Activated naive CD4-positive, alpha-beta T cell treated with anti-CD3 and anti-CD28 coated beads, Interleukin-2, amount 10 ng/mL, durations not matched to agents 7 days and 5 days (primary cell): ENCODE results near the gene TCF4.

Experiments
- CTCF ChIA-PET: fragments of 350-600 bp; sonication (Branson Sonifier 250); formaldehyde crosslinking; loops from one replicate; lab custom pipeline; 2021; ENCODE audit warnings: antibody characterized with exemption; lab: Charles Lee
- DNase-seq: peaks from one replicate; pipeline ENCODE4 v3.0.0-alpha.2; 2020
- H3K27ac Mint-ChIP-seq: one replicate; pipeline ENCODE4 v1.8.0; 2021; ENCODE audit warnings: mild to moderate bottlenecking, moderate library complexity, mixed read lengths
- H3K27me3 Mint-ChIP-seq: one replicate; pipeline ENCODE4 v1.8.0; 2021; ENCODE audit warnings: mild to moderate bottlenecking, mixed read lengths
- H3K36me3 Mint-ChIP-seq: one replicate; pipeline ENCODE4 v1.8.0; 2021; ENCODE audit warnings: mixed read lengths
- H3K4me1 Mint-ChIP-seq: one replicate; pipeline ENCODE4 v1.8.0; 2021; ENCODE audit warnings: mixed read lengths
- H3K4me3 Mint-ChIP-seq: one replicate; pipeline ENCODE4 v1.8.0; 2021; ENCODE audit warnings: mild to moderate bottlenecking, moderate library complexity, mixed read lengths
- H3K9me3 Mint-ChIP-seq: one replicate; pipeline ENCODE4 v1.8.0; 2021; ENCODE audit warnings: mixed read lengths

The TCF4 gene

GRCh38 chr18:55247032-55247431, 341.0 kb downstream of the TCF4 start:
- no peak overlapping the region for H3K4me3 Mint-ChIP-seq
- H3K4me1 Mint-ChIP-seq: no peaks in the 10 kb centered on the region
- H3K27ac Mint-ChIP-seq: no peak overlapping the region
- no peaks in the 10 kb centered on the region for H3K9me3 Mint-ChIP-seq
- H3K36me3 Mint-ChIP-seq: no peaks in the 10 kb centered on the region
- CTCF ChIA-PET: no interaction called here
- H3K27me3 Mint-ChIP-seq: no peaks in the 10 kb centered on the region
- DNase-seq: no peak

- no peaks in the 10 kb centered on the region for H3K36me3 Mint-ChIP-seq
- no peaks in the 10 kb centered on the region for H3K4me1 Mint-ChIP-seq
- no peak for DNase-seq
- CTCF ChIA-PET: no interaction called here
- no peak overlapping the region for H3K4me3 Mint-ChIP-seq
- H3K27me3 Mint-ChIP-seq: no peaks in the 10 kb centered on the region
- H3K9me3 Mint-ChIP-seq: no peaks in the 10 kb centered on the region
- no peak overlapping the region for H3K27ac Mint-ChIP-seq
Measured at GRCh38 chr18:55246278-55246677, 341.7 kb downstream of the TCF4 start.

DNA sequence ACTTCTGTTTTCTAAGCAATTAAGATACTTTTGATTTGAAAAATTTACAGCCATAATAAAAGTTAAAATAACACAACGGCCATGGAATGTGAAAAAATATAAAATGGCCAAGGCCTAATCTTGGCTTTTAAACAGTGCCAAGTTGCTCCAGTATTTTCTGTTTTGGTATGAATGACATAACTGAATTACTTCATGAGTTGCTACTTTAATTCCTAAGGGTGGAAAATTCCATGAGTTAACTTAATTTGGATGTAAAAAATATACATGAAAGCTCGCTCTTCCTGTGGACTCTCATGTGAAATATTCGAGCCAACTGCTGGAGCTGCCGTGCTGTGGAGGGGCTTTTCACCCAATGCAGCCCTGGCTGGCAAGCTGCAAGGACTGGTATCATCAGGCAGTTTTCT, 342.8 kb downstream of the TCF4 start:
- no peak for DNase-seq
- CTCF ChIA-PET: interaction anchor here (0.9 kb wide), 1 partner anchor 12 kb away, joined by 3 read pairs; no protein-coding TSS in a partner anchor
- Mint-ChIP-seq H3K9me3 (no peaks in the 10 kb centered on the region), H3K27me3 (no peaks in the 10 kb centered on the region), H3K27ac (no peak overlapping the region), H3K36me3 (no peaks in the 10 kb centered on the region), H3K4me1 (no peaks in the 10 kb centered on the region), H3K4me3 (no peak overlapping the region)

GRCh38 chr18:55244546-55244945, 343.4 kb downstream of the TCF4 start:
- CTCF ChIA-PET: interaction anchor here (0.9 kb wide), 1 partner anchor 12 kb away, joined by 3 read pairs; no protein-coding TSS in a partner anchor
- Mint-ChIP-seq H3K36me3 (no peaks in the 10 kb centered on the region), H3K9me3 (no peaks in the 10 kb centered on the region), H3K4me1 (no peaks in the 10 kb centered on the region), H3K27me3 (no peaks in the 10 kb centered on the region), H3K4me3 (no peak overlapping the region), H3K27ac (no peak overlapping the region)
- DNase-seq: no peak

- Mint-ChIP-seq H3K4me1 (no peaks in the 10 kb centered on the region), H3K4me3 (no peak overlapping the region), H3K27me3 (no peaks in the 10 kb centered on the region), H3K36me3 (no peaks in the 10 kb centered on the region), H3K9me3 (no peaks in the 10 kb centered on the region), H3K27ac (no peak overlapping the region)
- DNase-seq: no peak
- CTCF ChIA-PET: no interaction called here
Measured at GRCh38 chr18:55243857-55244256, 344.1 kb downstream of the TCF4 start.

- no peaks in the 10 kb centered on the region for H3K9me3 Mint-ChIP-seq
- H3K4me3 Mint-ChIP-seq: no peak overlapping the region
- CTCF ChIA-PET: no interaction called here
- no peak for DNase-seq
- H3K27ac Mint-ChIP-seq: no peak overlapping the region
- no peaks in the 10 kb centered on the region for H3K27me3 Mint-ChIP-seq
- no peaks in the 10 kb centered on the region for H3K36me3 Mint-ChIP-seq
- H3K4me1 Mint-ChIP-seq: no peaks in the 10 kb centered on the region
Measured at GRCh38 chr18:55243255-55243654, 344.7 kb downstream of the TCF4 start.

- no peak overlapping the region for H3K4me3 Mint-ChIP-seq
- no peaks in the 10 kb centered on the region for H3K27me3 Mint-ChIP-seq
- CTCF ChIA-PET: no interaction called here
- no peaks in the 10 kb centered on the region for H3K4me1 Mint-ChIP-seq
- DNase-seq: no peak
- H3K9me3 Mint-ChIP-seq: no peaks in the 10 kb centered on the region
- H3K36me3 Mint-ChIP-seq: no peaks in the 10 kb centered on the region
- H3K27ac Mint-ChIP-seq: no peak overlapping the region
Measured at GRCh38 chr18:55240978-55241377, 347.0 kb downstream of the TCF4 start.

GRCh38 chr18:55239740-55240139, 348.3 kb downstream of the TCF4 start:
- Mint-ChIP-seq H3K9me3 (no peaks in the 10 kb centered on the region), H3K27ac (no peak overlapping the region), H3K27me3 (no peaks in the 10 kb centered on the region), H3K36me3 (no peaks in the 10 kb centered on the region), H3K4me1 (no peaks in the 10 kb centered on the region), H3K4me3 (no peak overlapping the region)
- CTCF ChIA-PET: no interaction called here
- no peak for DNase-seq

DNA sequence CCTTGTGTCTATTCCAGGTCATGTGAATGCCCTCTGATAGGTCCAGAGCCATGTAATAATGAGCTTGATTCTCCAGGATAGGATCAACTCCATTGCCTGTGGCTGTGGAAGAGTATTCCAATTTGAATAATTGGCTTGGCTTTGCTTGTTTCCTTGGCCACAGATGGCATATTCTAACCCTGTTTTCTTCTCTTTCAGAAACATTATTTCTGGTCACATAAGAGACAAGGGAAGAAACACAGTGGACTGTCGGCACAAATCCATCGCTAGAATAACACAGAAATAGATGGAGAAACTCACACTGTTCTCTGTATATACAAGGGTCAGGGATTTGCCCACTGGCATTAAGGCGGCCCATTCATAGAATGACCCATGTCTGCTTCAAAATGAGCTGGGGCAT, 350.3 kb downstream of the TCF4 start:
- CTCF ChIA-PET: interaction anchor here (1.7 kb wide), 1 partner anchor 37 kb away, joined by 4 read pairs; no protein-coding TSS in a partner anchor
- Mint-ChIP-seq H3K27me3 (no peaks in the 10 kb centered on the region), H3K4me3 (no peak overlapping the region), H3K9me3 (no peaks in the 10 kb centered on the region), H3K4me1 (no peaks in the 10 kb centered on the region), H3K27ac (no peak overlapping the region), H3K36me3 (no peaks in the 10 kb centered on the region)
- DNase-seq: no peak

- Mint-ChIP-seq H3K4me1 (no peaks in the 10 kb centered on the region), H3K36me3 (no peaks in the 10 kb centered on the region), H3K4me3 (no peak overlapping the region), H3K9me3 (no peaks in the 10 kb centered on the region), H3K27me3 (no peaks in the 10 kb centered on the region), H3K27ac (no peak overlapping the region)
- DNase-seq: no peak
- CTCF ChIA-PET: no interaction called here
Measured at GRCh38 chr18:55236150-55236931, 351.7 kb downstream of the TCF4 start.

DNA sequence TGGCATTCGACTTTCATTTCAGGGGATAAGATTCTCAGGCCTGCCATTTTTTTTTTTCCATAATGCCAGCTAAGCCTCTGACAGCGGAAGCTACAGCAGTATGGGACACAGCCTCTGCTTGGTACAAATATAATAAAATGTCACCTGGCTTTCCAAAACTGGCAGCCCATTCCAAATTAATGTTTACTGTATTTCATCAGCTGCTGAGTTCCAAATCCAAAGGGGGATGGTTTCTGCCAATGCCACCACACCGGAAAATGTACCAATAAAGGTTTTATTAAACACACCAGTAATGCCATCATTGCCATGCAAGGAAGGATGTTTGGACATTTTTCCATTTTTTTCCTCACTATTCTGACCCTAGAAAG, 352.9 kb downstream of the TCF4 start:
- Mint-ChIP-seq H3K4me1 (no peaks in the 10 kb centered on the region), H3K27ac (no peak overlapping the region)

DNA sequence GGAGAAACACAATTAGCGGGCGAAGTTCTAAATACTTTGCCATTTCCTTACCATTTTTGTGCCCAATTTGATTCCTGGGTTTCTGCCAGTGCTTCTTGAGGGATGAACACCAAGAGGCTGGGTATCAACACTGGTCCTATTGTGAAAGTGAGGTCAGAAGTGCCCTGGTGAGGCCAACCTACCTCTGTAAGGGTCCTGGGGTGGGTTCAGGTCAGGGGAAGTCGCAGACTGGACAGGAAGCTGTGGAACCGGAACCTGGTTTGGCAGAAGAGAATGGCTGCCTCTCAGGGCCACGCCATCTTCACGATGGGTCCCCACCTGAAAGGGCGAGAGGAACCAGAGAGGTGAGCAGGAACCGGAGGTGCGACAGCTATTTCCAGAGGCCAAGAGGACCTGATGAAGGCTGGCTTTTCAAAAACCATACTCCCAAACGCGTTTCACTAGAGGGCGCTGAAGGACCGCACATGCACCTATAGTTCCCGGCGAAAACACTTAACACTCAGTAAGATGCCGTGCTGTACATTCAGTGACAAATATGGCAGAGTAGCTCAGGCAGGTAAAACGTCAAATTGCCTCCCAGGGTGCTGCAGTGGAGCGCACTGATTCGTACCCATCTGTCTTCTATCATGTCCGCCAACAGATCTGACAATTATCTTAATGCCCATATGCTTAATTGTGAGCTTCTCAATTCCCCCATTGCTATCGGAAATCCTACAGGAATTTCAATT, 353.5 kb downstream of the TCF4 start:
- DNase-seq: peak; percentile 69
- Mint-ChIP-seq H3K36me3 (no peaks in the 10 kb centered on the region), H3K27ac (no peak overlapping the region), H3K9me3 (no peaks in the 10 kb centered on the region), H3K27me3 (no peaks in the 10 kb centered on the region), H3K4me1 (no peaks in the 10 kb centered on the region), H3K4me3 (no peak overlapping the region)
- CTCF ChIA-PET: interaction anchor here (0.6 to 1.8 kb wide), 11 partner anchors 11 to 1342 kb away, joined by 3 to 6 read pairs (median 4); no protein-coding TSS in a partner anchor

More for the DNA sequence above, 352.9 kb downstream of the TCF4 start:
- no peaks in the 10 kb centered on the region for H3K27me3 Mint-ChIP-seq
- H3K9me3 Mint-ChIP-seq: no peaks in the 10 kb centered on the region
- H3K36me3 Mint-ChIP-seq: no peaks in the 10 kb centered on the region
- DNase-seq: no peak
- H3K4me3 Mint-ChIP-seq: no peak overlapping the region
- CTCF ChIA-PET: interaction anchor here (0.6 to 1.8 kb wide), 11 partner anchors 12 to 1341 kb away, joined by 3 to 6 read pairs (median 4); no protein-coding TSS in a partner anchor

- CTCF ChIA-PET: interaction anchor here (1.3 to 1.8 kb wide), 6 partner anchors 11 to 1343 kb away, joined by 3 to 6 read pairs (median 4); no protein-coding TSS in a partner anchor
Measured at GRCh38 chr18:55233857-55234256, 354.1 kb downstream of the TCF4 start.

GRCh38 chr18:55232506-55232905, 355.5 kb downstream of the TCF4 start:
- no peak for DNase-seq
- Mint-ChIP-seq H3K27ac (no peak overlapping the region), H3K27me3 (no peaks in the 10 kb centered on the region), H3K4me3 (no peak overlapping the region), H3K9me3 (no peaks in the 10 kb centered on the region), H3K36me3 (no peaks in the 10 kb centered on the region), H3K4me1 (no peaks in the 10 kb centered on the region)
- CTCF ChIA-PET: interaction anchor here (0.8 kb wide), 1 partner anchor 12 kb away, joined by 3 read pairs; no protein-coding TSS in a partner anchor

More at GRCh38 chr18:55233857-55234256, 354.1 kb downstream of the TCF4 start:
- H3K27me3 Mint-ChIP-seq: no peaks in the 10 kb centered on the region
- H3K4me1 Mint-ChIP-seq: no peaks in the 10 kb centered on the region
- H3K27ac Mint-ChIP-seq: no peak overlapping the region
- no peak for DNase-seq
- H3K36me3 Mint-ChIP-seq: no peaks in the 10 kb centered on the region
- no peaks in the 10 kb centered on the region for H3K9me3 Mint-ChIP-seq
- H3K4me3 Mint-ChIP-seq: no peak overlapping the region
